Activated CD4-positive, alpha-beta T cell treated with anti-CD3 and anti-CD28 coated beads, Interleukin-2, amount 10 ng/mL, durations not matched to agents 24 days and 14 days (primary cell): ENCODE results near the gene ARL4C. TPM values are rescaled to one million over a fixed set of nuclear protein-coding genes. Genes with fewer than 3 reads are reported as not detected.
"Not testable (repeated sequence)": the region's sequence is repeated elsewhere in the genome, so short reads cannot be mapped to it uniquely, and the experiment has no call there.

Experiments
- DNase-seq: peaks from one replicate; pipeline ENCODE4 v3.0.0; 2022
- H3K27ac Mint-ChIP-seq: one replicate; pipeline ENCODE4 v1.8.0; 2022; ENCODE audit warnings: mild to moderate bottlenecking, mixed read lengths
- H3K27me3 Mint-ChIP-seq: one replicate; pipeline ENCODE4 v1.8.0; 2022; ENCODE audit warnings: mixed read lengths
- H3K36me3 Mint-ChIP-seq: one replicate; pipeline ENCODE4 v1.8.0; 2022; ENCODE audit warnings: low read depth, mild to moderate bottlenecking, mixed read lengths
- H3K4me1 Mint-ChIP-seq: one replicate; pipeline ENCODE4 v1.8.0; 2021; ENCODE audit warnings: mixed read lengths
- H3K4me3 Mint-ChIP-seq: one replicate; pipeline ENCODE4 v1.8.0; 2022; ENCODE audit warnings: mild to moderate bottlenecking, moderate library complexity, mixed read lengths
- H3K9me3 Mint-ChIP-seq: one replicate; pipeline ENCODE4 v1.8.0; 2021; ENCODE audit warnings: mixed read lengths
- intact Hi-C: fragments of 100-400 bp; cut with micrococcal nuclease; formaldehyde crosslinking; loops from one replicate; pipeline ENCODE4 v1.15.1; 2023
- total RNA-seq: library from RNA; stranded (reverse); gene quantifications from 2 replicates; pipeline ENCODE4 v1.2.3, GENCODE V29; 2022

ARL4C gene
- total RNA-seq, 1 donor from 2014 or later, result 43.2 TPM

DNA sequence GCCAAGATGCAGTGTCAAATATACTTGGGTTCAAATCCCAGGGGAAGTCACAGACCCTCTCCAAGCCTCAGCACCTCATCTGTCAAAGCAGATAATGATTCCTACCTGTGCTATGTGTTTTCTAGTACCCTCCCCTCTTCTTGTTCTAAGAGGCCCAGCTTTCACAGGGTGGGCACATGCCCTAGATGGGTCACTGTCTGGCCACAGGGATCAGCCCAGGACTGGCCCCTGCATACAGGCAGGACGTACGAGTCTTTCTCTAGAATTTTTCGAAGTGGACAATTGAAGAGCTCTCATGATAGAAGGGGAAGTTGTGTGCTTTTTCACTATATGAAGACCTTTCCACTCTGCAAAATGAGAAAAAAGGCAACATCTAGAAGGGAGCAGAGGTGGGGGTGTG, 22.2 kb downstream of the ARL4C start:
- Mint-ChIP-seq H3K9me3 (peaks cover 6% of the 10 kb centered on the region), H3K27ac (peak overlapping the region; percentile 86), H3K4me1 (peaks cover 43% of the 10 kb centered on the region), H3K27me3 (no peaks in the 10 kb centered on the region), H3K36me3 (peaks cover 3% of the 10 kb centered on the region), H3K4me3 (no peak overlapping the region)
- DNase-seq, result no peak
- intact Hi-C loops, result loop anchor here (1.0 kb wide), 3 partner anchors 10 to 15 kb away; no protein-coding TSS in a partner anchor

DNA sequence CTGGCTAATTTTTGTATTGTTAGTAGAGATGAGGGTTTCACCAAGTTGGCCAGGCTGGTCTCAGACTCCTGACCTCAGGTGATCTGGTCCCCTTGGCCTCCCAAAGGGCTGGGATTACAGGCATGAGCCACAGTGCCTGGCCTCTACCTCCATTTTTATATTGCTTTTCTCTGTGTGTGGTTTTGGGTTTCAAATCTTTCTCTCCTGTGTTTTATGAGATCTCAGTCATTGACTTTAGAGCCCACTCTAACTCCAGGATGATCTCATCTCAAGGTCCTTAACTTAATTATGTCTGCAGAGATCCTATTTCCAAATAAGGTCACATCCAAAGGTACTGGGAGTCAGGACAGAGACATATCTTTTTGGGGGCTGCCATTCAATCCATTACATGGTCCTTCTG, 24.7 kb downstream of the ARL4C start:
- no peak for DNase-seq
- no peaks in the 10 kb centered on the region for H3K27me3 Mint-ChIP-seq
- no peak overlapping the region for H3K27ac Mint-ChIP-seq
- no peak overlapping the region for H3K4me3 Mint-ChIP-seq
- H3K9me3 Mint-ChIP-seq, result peaks cover 10% of the 10 kb centered on the region
- peaks cover 2% of the 10 kb centered on the region for H3K36me3 Mint-ChIP-seq
- H3K4me1 Mint-ChIP-seq, result peaks cover 43% of the 10 kb centered on the region
- intact Hi-C loops, result no loop called here

DNA sequence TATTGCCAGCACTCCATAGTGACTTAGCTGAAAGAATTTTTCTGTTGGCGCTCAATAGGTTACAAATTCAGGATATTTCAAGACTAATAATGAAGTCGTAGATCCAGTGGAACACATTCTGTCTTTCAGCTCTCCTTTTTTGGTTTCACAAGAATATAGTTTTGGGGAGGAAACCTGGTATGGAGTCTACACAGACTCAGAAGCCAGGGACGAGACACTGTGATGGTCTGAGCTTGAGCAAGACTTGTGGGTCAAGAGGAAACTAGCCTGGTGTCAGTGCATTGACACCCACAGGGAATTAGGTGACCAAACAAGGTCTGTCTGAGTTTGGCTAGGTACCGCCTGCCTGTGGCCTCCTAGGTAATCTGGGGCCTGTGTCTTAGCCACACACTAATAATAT, 26.9 kb downstream of the ARL4C start:
- Mint-ChIP-seq H3K27ac (no peak overlapping the region), H3K27me3 (no peaks in the 10 kb centered on the region), H3K4me3 (no peak overlapping the region), H3K9me3 (peaks cover 14% of the 10 kb centered on the region), H3K4me1 (peaks cover 37% of the 10 kb centered on the region), H3K36me3 (peaks cover 2% of the 10 kb centered on the region)
- intact Hi-C loops, result no loop called here
- no peak for DNase-seq

DNA sequence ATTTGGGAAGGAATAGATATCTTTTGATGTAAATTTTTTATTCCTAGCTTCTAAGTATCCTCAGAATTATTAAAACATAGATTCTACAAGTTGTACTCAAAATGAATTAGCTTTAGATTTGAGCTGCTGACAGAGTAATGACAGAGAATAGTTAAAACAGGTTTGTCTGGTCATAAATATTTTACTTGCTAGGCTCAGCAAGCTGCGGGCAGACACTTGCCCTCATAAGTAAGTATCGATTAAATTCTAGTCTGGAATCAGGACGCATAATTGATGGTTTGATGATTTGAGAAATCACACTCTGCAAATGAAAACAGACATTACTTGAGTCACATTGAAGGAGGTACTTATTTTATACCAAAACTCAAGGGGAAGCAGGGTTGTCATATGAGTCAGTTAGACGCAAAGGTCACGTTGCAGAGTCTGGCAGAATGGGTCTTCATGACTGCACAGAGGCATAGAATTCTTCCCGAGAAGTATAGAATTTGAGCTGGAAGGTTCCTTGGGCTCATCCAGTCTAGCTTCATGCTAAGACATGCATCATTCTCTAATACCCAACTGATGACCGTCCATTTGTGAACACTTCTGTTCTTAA, 27.5 kb downstream of the ARL4C start:
- Mint-ChIP-seq H3K36me3 (peaks cover 2% of the 10 kb centered on the region), H3K4me3 (no peak overlapping the region), H3K9me3 (peaks cover 14% of the 10 kb centered on the region), H3K27ac (no peak overlapping the region), H3K27me3 (no peaks in the 10 kb centered on the region), H3K4me1 (peaks cover 37% of the 10 kb centered on the region)
- intact Hi-C loops, result no loop called here
- no peak for DNase-seq

DNA sequence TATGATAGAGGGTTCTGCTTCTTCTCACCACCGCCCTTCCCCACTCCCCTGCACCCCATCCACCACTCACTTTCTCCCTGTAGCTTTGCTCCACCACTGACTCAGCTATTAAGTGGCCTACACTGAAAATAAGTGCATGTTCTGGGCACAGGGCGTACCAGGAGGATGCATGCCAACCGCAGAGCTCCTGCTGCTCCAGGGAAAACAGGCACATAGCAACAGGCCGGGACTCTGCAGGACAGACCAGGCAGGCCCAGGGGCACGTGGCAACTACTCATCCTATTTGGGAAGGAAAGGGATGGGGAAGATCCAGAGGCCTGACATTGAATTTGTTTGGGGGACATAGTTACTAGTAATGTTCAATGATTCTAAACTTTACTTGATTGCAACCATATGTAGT, 28.4 kb downstream of the ARL4C start:
- Mint-ChIP-seq H3K9me3 (peaks cover 8% of the 10 kb centered on the region), H3K36me3 (no peaks in the 10 kb centered on the region), H3K27ac (no peak overlapping the region), H3K4me3 (no peak overlapping the region), H3K27me3 (no peaks in the 10 kb centered on the region), H3K4me1 (peaks cover 41% of the 10 kb centered on the region)
- intact Hi-C loops, result no loop called here
- DNase-seq, result no peak

GRCh38 chr2:234467289-234467688, 29.6 kb downstream of the ARL4C start:
- intact Hi-C loops, result no loop called here
- no peak for DNase-seq
- Mint-ChIP-seq H3K4me1 (peaks cover 50% of the 10 kb centered on the region), H3K36me3 (no peaks in the 10 kb centered on the region), H3K9me3 (peaks cover 8% of the 10 kb centered on the region), H3K4me3 (no peak overlapping the region), H3K27me3 (no peaks in the 10 kb centered on the region), H3K27ac (no peak overlapping the region)

DNA sequence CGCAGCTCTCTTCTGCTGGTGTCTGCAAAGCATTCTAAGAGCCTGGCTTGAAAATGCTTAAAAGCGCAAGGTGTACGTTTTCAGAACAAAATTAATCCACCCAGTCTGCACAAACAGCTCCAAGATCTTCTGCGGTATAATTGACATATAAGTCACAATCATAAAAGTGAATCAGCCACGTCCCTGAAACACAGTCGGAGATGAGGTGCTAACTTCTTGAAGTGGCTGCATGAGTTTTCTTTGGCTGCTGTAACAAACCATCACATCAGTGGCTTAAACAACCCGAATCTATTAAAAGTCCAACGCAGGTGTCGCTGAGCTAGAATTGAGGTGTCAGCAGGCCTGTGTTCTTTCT, 32.6 kb downstream of the ARL4C start:
- H3K4me1 Mint-ChIP-seq, result peaks cover 56% of the 10 kb centered on the region
- H3K27ac Mint-ChIP-seq, result peak overlapping the region; percentile 85
- peaks cover 8% of the 10 kb centered on the region for H3K9me3 Mint-ChIP-seq
- peaks cover 1% of the 10 kb centered on the region for H3K36me3 Mint-ChIP-seq
- peak overlapping the region; percentile 79 for H3K4me3 Mint-ChIP-seq
- H3K27me3 Mint-ChIP-seq, result no peaks in the 10 kb centered on the region
- intact Hi-C loops, result loop anchor here (1.0 kb wide), 4 partner anchors 9 to 172 kb away; no protein-coding TSS in a partner anchor
- DNase-seq, result no peak

GRCh38 chr2:234463626-234464290, 33.1 kb downstream of the ARL4C start:
- intact Hi-C loops, result loop anchor here (1.0 kb wide), 4 partner anchors 8 to 171 kb away; no protein-coding TSS in a partner anchor
- H3K4me1 Mint-ChIP-seq, result peaks cover 55% of the 10 kb centered on the region

DNA sequence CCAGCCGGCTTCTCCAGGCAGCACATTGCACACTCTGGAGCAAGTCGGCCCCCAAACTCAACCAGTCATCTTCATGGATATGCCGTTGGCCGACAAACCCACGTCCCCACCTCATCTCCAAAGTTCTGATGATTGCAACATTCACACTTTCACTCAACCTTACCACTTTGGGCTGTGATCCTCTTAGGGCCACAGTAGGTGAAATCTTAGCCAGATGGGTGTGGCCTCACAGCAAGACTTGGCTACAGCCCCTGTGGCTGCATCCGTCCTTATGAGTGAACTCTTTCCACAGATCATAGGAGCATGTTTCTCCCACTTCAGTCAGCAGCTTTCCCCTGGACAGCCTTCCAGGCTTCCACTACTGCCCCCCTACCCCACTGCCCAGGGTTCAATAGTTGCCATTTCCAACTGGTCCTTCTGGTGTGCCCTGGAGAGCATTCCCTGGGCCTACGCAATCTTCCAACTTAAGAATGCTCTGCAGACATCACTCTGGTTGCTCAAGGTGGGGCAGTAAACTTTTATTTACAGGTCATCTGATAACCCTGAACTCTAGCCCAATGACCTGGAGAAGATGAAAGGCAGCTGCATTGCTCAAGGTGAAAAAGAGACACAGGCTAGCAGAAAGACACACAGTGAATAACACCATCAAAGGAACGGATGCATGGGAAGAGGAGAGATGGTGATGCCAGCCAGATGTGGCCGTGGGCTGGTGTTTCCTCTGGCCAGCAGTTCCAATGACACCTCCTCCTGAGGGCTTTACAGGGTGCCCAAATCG, 34.5 kb downstream of the ARL4C start:
- H3K27me3 Mint-ChIP-seq, result no peaks in the 10 kb centered on the region
- no peak overlapping the region for H3K4me3 Mint-ChIP-seq
- DNase-seq, result no peak
- peaks cover 15% of the 10 kb centered on the region for H3K9me3 Mint-ChIP-seq
- H3K4me1 Mint-ChIP-seq, result peaks cover 57% of the 10 kb centered on the region
- H3K36me3 Mint-ChIP-seq, result peaks cover 14% of the 10 kb centered on the region
- H3K27ac Mint-ChIP-seq, result peak overlapping the region; percentile 32
- intact Hi-C loops, result no loop called here

More at GRCh38 chr2:234463626-234464290, 33.1 kb downstream of the ARL4C start:
- H3K36me3 Mint-ChIP-seq, result peaks cover 3% of the 10 kb centered on the region
- H3K27me3 Mint-ChIP-seq, result no peaks in the 10 kb centered on the region
- H3K9me3 Mint-ChIP-seq, result peaks cover 8% of the 10 kb centered on the region
- H3K27ac Mint-ChIP-seq, result peak overlapping the region; percentile 85
- DNase-seq, result peak; percentile 92
- peak overlapping the region; percentile 79 for H3K4me3 Mint-ChIP-seq

GRCh38 chr2:234459401-234460009, 37.4 kb downstream of the ARL4C start:
- Mint-ChIP-seq H3K4me1 (peaks cover 65% of the 10 kb centered on the region), H3K4me3 (peak overlapping the region; percentile 34), H3K27ac (peak overlapping the region; percentile 71), H3K36me3 (peaks cover 15% of the 10 kb centered on the region), H3K27me3 (no peaks in the 10 kb centered on the region), H3K9me3 (peaks cover 10% of the 10 kb centered on the region)
- intact Hi-C loops, result no loop called here
- peak; percentile 78 for DNase-seq

- intact Hi-C loops, result no loop called here
- Mint-ChIP-seq H3K27me3 (no peaks in the 10 kb centered on the region), H3K36me3 (peaks cover 18% of the 10 kb centered on the region), H3K4me3 (no peak overlapping the region), H3K4me1 (peaks cover 59% of the 10 kb centered on the region), H3K9me3 (peaks cover 10% of the 10 kb centered on the region), H3K27ac (no peak overlapping the region)
- no peak for DNase-seq
These were observed 38.4 kb downstream of the ARL4C start for GRCh38 chr2:234458466-234458865.

- Mint-ChIP-seq H3K27me3 (no peaks in the 10 kb centered on the region), H3K27ac (no peak overlapping the region), H3K36me3 (peaks cover 25% of the 10 kb centered on the region), H3K4me3 (no peak overlapping the region), H3K4me1 (peaks cover 59% of the 10 kb centered on the region), H3K9me3 (peaks cover 10% of the 10 kb centered on the region)
- intact Hi-C loops, result no loop called here
- DNase-seq, result no peak
These were observed 39.5 kb downstream of the ARL4C start for GRCh38 chr2:234457421-234457820.

- intact Hi-C loops, result loop anchor here (1.0 kb wide), 1 partner anchor 9 kb away; no protein-coding TSS in a partner anchor
- not testable (repeated sequence) for H3K9me3 Mint-ChIP-seq, H3K27me3 Mint-ChIP-seq, DNase-seq
- Mint-ChIP-seq H3K27ac (peak overlapping the region; percentile 91), H3K36me3 (peaks cover 29% of the 10 kb centered on the region), H3K4me1 (peaks cover 67% of the 10 kb centered on the region), H3K4me3 (peak overlapping the region; percentile 86)
These were observed 41.6 kb downstream of the ARL4C start for GRCh38 chr2:234455246-234455645.
